Fibroblast of pulmonary artery (primary cell): ENCODE data around the gene SMG6.

Experiments
- DNase-seq: peaks from one replicate; pipeline ENCODE4 v3.0.0-alpha.2; 2010; ENCODE audit warnings: low read depth
- H3K4me3 ChIP-seq: replicated peaks from 2 replicates; pipeline ENCODE4 v1.5.1; 2011; ENCODE audit warnings: low read depth, mild to moderate bottlenecking, control low read depth, low read length, moderate library complexity
- TF ChIP-seq, protein P1 (sequence below): IDR thresholded peaks from 2 replicates; pipeline ENCODE4 v1.5.1; 2011; ENCODE audit warnings: mild to moderate bottlenecking, control low read depth, low read length, inconsistent platforms; ENCODE audit errors: missing control alignments

The SMG6 gene

DNA sequence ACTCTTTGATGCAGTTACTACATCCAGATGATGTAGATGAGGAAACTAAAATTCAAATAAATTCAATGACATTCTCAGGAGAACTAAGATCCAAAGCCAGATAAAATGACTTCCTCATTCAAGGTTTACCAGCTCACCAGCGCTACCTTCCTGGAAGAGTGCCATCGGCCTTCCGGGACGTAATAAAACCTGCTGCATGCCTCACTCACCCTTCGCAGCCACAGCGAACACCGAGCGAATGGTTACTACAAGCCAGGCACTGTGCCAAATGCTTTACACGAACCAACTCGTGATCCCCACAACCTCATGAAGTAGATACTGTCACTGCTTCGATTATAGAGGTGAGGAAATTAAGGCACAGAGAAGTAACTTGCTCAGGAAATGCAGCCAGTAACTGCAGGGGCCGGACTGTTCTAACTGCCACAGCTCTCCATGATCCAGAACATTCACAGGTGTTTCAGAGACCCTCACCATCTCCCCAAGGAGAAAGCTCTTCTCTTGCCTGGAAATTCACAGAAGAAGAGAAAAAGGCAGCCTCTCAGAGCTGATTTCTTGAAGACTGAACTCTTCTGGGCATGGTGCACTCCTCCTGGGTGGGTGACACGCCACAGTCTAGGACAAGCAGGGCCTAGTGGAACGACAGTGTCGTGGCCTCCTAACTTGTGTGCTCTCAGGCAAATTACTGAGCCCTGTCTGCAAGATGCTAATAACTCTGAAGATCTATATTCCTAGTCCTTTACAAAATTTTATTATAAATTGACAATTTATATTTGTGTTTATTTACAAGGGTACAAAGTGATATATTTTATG is 201.9 kb downstream of the SMG6 start:
- TF ChIP-seq, protein P1, sequence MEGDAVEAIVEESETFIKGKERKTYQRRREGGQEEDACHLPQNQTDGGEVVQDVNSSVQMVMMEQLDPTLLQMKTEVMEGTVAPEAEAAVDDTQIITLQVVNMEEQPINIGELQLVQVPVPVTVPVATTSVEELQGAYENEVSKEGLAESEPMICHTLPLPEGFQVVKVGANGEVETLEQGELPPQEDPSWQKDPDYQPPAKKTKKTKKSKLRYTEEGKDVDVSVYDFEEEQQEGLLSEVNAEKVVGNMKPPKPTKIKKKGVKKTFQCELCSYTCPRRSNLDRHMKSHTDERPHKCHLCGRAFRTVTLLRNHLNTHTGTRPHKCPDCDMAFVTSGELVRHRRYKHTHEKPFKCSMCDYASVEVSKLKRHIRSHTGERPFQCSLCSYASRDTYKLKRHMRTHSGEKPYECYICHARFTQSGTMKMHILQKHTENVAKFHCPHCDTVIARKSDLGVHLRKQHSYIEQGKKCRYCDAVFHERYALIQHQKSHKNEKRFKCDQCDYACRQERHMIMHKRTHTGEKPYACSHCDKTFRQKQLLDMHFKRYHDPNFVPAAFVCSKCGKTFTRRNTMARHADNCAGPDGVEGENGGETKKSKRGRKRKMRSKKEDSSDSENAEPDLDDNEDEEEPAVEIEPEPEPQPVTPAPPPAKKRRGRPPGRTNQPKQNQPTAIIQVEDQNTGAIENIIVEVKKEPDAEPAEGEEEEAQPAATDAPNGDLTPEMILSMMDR: no peak
- DNase-seq: no peak
- H3K4me3 ChIP-seq: no peak overlapping the region

DNA sequence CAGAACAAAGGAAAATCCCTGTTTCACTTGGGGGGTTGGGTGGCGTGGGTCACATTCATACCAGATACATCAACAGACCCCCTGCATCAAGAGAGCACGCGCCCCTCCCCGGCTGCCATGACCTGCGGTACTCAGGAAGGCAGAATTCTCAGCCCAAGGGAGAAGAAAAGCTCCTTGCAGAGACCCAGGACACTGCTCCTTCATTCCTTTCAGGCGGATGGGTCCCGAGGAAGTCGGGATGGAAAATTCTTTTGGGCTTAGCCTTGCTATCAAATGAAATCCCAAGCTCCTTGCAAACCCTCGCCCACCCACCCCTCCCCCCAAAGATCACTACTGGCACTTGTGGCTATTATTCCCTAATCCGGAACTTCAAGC is 208.1 kb downstream of the SMG6 start:
- no peak for DNase-seq
- TF ChIP-seq, protein P1: no peak
- no peak overlapping the region for H3K4me3 ChIP-seq

DNA sequence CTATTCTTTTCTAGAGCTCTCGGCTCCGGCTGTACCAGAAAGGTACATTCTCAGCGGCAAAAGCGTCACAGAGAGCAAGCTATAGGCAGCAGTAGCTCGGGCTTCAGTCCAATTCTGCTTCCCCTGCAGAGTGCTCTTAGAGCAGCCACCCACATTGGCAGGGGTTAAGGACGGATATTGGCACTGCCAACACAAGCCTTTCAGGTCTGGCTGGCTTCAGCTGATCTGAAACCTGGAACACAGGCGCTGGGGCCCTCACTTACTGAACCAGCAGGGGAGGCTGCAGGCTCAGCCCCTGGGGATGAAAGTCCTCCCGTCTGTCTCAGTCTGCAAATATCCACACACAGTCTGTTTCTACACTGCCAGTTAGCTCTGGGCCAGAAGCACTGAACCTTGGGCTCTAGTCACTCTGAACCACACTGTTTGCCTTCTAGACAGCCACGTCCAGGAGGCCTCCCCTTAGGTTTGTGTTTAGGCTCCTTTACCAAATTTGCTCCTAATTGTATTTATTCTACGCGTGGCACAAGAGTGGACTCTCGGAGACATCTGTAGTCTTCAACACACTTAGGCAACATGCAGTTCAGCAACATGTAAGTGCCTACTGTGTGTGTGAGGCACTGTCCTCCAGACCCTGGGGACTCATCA is 208.6 kb downstream of the SMG6 start:
- H3K4me3 ChIP-seq: no peak overlapping the region
- TF ChIP-seq, protein P1: peak; percentile 66
- peak; percentile 73 for DNase-seq

DNA sequence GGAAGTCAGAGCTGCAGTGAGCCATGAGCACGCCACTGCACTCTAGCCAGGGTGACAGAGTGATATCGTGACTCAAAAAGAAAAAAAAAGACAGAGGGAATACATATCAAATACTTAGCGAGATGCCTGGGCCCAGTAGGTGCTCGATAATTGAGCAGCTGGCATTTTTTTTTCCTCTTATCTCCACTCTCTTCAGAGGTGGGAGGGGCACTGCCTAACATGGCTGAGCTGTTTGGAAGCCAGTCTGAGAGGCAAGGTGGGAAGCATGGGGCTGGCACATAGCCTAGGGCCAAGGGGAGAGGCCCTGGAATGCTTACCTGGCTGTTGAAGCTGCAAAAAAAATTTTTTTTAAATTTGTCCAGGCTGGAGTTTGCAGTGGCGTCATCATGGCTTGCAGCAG is 210.2 kb downstream of the SMG6 start:
- H3K4me3 ChIP-seq: no peak overlapping the region
- TF ChIP-seq, protein P1: no peak
- DNase-seq: no peak

DNA sequence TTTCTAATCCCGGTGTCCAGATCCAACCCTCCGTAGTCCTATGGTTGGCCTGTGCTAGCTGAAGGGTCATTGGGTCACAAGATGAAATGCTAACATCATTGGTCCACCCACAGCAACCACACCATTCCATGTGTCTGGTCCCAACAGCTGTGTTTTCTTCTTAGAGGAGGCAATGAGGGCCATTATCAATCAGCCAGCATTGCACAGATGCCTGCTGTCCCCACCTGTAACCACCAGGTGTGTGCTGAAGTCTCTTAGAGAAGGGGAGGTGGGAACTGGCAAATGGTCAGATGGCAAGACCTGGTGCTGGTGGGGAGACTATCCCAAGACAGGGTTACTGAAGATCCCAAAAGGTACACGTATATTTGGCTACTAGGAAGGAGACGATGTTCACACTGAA is 211.3 kb downstream of the SMG6 start:
- no peak overlapping the region for H3K4me3 ChIP-seq
- no peak for DNase-seq
- TF ChIP-seq, protein P1: no peak

DNA sequence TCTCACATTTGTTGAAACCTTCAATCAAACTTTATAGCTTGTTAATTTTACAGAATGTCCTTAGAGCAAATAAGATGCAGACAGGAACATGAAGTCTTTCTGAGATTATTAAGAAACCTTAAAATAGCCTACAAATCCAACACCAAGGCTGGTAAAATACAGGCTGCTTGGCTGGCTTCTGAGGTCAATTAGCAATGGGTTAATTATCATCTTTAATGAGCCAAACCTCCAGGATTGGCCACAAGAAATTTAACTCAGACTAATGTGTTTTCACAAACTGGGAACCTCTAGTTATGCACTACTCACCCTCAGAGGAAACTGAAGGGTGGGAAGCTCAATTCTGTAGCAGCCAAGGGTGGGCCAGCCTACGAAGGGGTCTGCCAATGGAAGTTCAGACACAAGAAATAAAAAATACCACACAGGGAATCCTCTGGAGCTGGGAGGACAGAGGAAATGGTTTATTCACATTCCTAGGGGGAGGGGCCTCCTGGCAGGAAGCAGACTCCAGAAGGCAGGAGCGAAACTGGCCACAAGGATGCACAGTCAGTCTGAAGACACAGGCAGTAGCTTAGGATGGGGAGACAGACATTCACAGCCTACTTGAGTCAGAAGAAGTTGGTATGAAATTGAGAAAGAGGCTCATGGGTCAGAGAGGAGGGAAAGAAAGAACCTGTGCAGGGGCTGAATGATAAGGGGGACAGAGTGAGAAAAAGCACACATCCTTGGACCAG is 212.6 kb downstream of the SMG6 start:
- TF ChIP-seq, protein P1: peak; percentile 61
- DNase-seq: peak; percentile 93
- H3K4me3 ChIP-seq: no peak overlapping the region
